SK-N-SH (cell line): ENCODE results near the gene FNDC11.

Experiments
- CTCF ChIP-seq: fragments of 200-600 bp; sonication (generic); IDR thresholded peaks from 2 replicates; pipeline ENCODE4 v1.6.1; 2017; ENCODE audit warnings: antibody characterized with exemption, mild to moderate bottlenecking, moderate library complexity
- GATA2 ChIP-seq: sonication (generic); formaldehyde crosslinking; IDR thresholded peaks from 2 replicates; pipeline ENCODE4 v1.5.0; 2020; ENCODE audit warnings: mild to moderate bottlenecking, missing genetic modification reagents
- POLR2AphosphoS5 ChIP-seq: IDR thresholded peaks from 2 replicates; pipeline ENCODE4 v1.6.1; 2012; ENCODE audit warnings: low read depth, low read length
- REST ChIP-seq: IDR thresholded peaks from 2 replicates; pipeline ENCODE4 v1.6.1; 2012; ENCODE audit warnings: mild to moderate bottlenecking, low read depth, low read length, moderate library complexity

- TF ChIP-seq CTCF: no peak
- no peak for TF ChIP-seq POLR2AphosphoS5
- TF ChIP-seq GATA2: no peak
- no peak for TF ChIP-seq REST
Measured at GRCh38 chr20:63579017-63579694, 25.2 kb downstream of the FNDC11 start.
